SK-N-MC (cell line): ENCODE results near the gene PXN.
A peak's percentile ranks its signal among the peaks of the same experiment; 100 is the strongest.

Source experiments
- DNase-seq: peaks from one replicate; pipeline ENCODE4 v3.0.0-alpha.2; 2011; ENCODE audit warnings: low read depth, low spot score
- H3K27ac ChIP-seq: fragments of 200-600 bp; sonication (generic); 2 replicates; pipeline ENCODE4 v1.5.1; 2016; ENCODE audit warnings: mixed run types
- H3K36me3 ChIP-seq: fragments of 200-600 bp; sonication (generic); 2 replicates; pipeline ENCODE4 v1.6.1; 2017; ENCODE audit warnings: antibody characterized with exemption, low read length, mixed read lengths; ENCODE audit not compliant: insufficient read depth
- H3K4me3 ChIP-seq: fragments of 200-600 bp; sonication (generic); 2 replicates; pipeline ENCODE4 v1.5.1; 2016
- H3K9ac ChIP-seq: fragments of 200-600 bp; sonication (generic); 2 replicates; pipeline ENCODE4 v1.8.0; 2017; ENCODE audit warnings: mixed run types, mixed read lengths; ENCODE audit not compliant: insufficient read length
- H3K9me3 ChIP-seq: fragments of 200-600 bp; sonication (generic); 2 replicates; pipeline ENCODE4 v1.6.1; 2017; ENCODE audit warnings: low read depth, mild to moderate bottlenecking, antibody characterized with exemption, low read length, moderate library complexity, mixed read lengths
- EZH2 ChIP-seq: fragments of 200-600 bp; sonication (generic); IDR thresholded peaks from one replicate; pipeline ENCODE4 v1.6.1; 2017; ENCODE audit warnings: antibody characterized with exemption
- FOXP2 ChIP-seq: optimal IDR thresholded peaks from 2 replicates; pipeline ENCODE3; 2011; ENCODE audit warnings: mild to moderate bottlenecking, moderate library complexity; ENCODE audit not compliant: insufficient read depth; ENCODE audit errors: extremely low read length, control extremely low read depth
- POLR2AphosphoS5 ChIP-seq: IDR thresholded peaks from 2 replicates; pipeline ENCODE4 v1.6.1; 2012; ENCODE audit warnings: mild to moderate bottlenecking, low read depth, low read length, borderline replicate concordance

PXN gene

GRCh38 chr12:120264904-120265472 lies 542 bp downstream of the PXN start:
- no peak for DNase-seq
- peak overlapping the region; percentile 84 for H3K9ac ChIP-seq
- TF ChIP-seq EZH2 = no peak
- no peak for TF ChIP-seq POLR2AphosphoS5
- no peak for TF ChIP-seq FOXP2
- H3K9me3 ChIP-seq = no peaks in the 10 kb centered on the region
- H3K36me3 ChIP-seq = no peaks in the 10 kb centered on the region
- H3K4me3 ChIP-seq = peak overlapping the region; percentile 90
- H3K27ac ChIP-seq = no peak overlapping the region

GRCh38 chr12:120264086-120264903 lies 1.2 kb downstream of the PXN start:
- no peak for TF ChIP-seq EZH2
- peak overlapping the region; percentile 90 for H3K4me3 ChIP-seq
- no peak for DNase-seq
- no peaks in the 10 kb centered on the region for H3K36me3 ChIP-seq
- peak overlapping the region; percentile 84 for H3K9ac ChIP-seq
- no peak overlapping the region for H3K27ac ChIP-seq
- H3K9me3 ChIP-seq = no peaks in the 10 kb centered on the region

- no peak for DNase-seq
Observed at GRCh38 chr12:120263748-120264085, 1.8 kb downstream of the PXN start.

DNA sequence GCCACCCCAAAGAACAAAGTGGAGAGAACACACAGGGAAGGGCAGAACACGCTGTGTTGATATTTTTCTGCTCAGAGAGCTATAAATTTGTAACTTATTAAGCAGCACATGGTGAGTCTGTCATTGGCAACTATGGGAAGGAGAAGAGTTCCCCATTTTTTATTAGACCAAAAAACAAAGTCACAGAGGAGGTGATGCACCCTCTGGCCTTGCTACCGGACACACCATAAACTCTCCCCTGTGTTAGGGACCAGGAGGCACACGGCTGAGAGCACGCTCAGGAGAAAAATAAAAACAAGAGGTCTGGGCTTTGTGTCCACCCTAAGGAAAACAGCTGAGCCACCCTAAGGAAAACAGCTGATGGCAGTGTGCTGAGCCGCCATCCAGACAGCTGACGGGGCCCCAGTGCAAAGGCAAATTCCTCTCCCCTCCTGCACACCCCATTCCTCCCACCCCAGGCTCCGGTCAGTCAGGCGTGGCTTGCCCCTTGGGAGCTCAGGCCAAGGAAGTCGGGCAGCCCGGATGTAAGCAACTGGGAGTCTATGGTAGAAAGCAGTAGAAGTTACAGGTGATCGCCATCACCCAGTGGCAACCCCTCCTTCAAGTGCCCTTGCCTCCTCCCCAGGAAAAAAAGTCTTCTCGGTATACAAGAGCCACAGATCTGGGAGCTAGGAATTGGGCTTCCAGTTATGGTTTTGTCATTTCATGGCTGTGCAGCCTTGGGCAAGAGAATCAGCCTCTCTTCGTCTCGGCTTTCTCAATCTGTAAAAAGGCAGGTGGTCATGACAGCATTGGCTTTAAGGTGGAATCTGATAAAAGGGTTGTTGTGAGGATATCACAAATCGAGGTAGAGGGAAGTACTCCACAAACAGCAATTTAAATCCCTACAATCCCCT lies 2.4 kb downstream of the PXN start:
- Histone ChIP-seq H3K4me3 (no peak overlapping the region), H3K9ac (no peak overlapping the region)

More at GRCh38 chr12:120263748-120264085, 1.8 kb downstream of the PXN start:
- Histone ChIP-seq H3K4me3 (no peak overlapping the region; the same call in 1 of the 2 replicates), H3K9me3 (no peaks in the 10 kb centered on the region), H3K36me3 (no peaks in the 10 kb centered on the region), H3K27ac (no peak overlapping the region), H3K9ac (no peak overlapping the region)
- TF ChIP-seq POLR2AphosphoS5 (no peak), FOXP2 (no peak), EZH2 (no peak)

GRCh38 chr12:120261951-120262851 lies 3.3 kb downstream of the PXN start:
- no peak overlapping the region for H3K4me3 ChIP-seq
- H3K27ac ChIP-seq = no peak overlapping the region
- H3K9me3 ChIP-seq = no peaks in the 10 kb centered on the region
- H3K9ac ChIP-seq = no peak overlapping the region
- TF ChIP-seq EZH2 = no peak
- no peak for TF ChIP-seq FOXP2
- no peak for TF ChIP-seq POLR2AphosphoS5
- H3K36me3 ChIP-seq = no peaks in the 10 kb centered on the region
- DNase-seq = no peak

More for the DNA sequence above, 2.4 kb downstream of the PXN start:
- H3K27ac ChIP-seq = no peak overlapping the region
- H3K36me3 ChIP-seq = no peaks in the 10 kb centered on the region
- DNase-seq = no peak
- no peaks in the 10 kb centered on the region for H3K9me3 ChIP-seq
- TF ChIP-seq EZH2 (no peak), FOXP2 (no peak), POLR2AphosphoS5 (no peak)

DNA sequence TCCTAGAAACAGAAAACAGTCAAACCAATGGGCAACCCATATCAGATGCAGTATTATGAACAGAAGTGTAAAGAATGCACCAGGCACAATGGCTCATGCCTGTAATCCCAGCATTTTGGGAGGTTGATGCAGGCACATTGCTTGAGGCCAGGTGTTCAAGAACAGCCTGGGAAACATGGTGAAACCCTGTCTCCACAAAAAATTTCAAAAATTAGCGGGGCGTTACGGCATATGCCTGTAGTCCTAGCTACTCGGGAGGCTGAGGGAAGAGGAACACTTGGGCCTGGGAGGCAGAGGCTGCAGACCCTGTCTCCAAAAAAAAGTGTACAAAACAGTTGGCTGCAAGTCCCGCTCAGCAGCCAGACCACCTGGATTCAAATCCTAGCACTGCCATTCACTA lies 4.9 kb downstream of the PXN start:
- no peak overlapping the region for H3K9ac ChIP-seq
- H3K36me3 ChIP-seq = no peaks in the 10 kb centered on the region
- DNase-seq = no peak
- no peak overlapping the region for H3K27ac ChIP-seq
- H3K9me3 ChIP-seq = no peaks in the 10 kb centered on the region
- no peak overlapping the region for H3K4me3 ChIP-seq
- TF ChIP-seq EZH2 = no peak
- TF ChIP-seq FOXP2 = no peak
- TF ChIP-seq POLR2AphosphoS5 = no peak

DNA sequence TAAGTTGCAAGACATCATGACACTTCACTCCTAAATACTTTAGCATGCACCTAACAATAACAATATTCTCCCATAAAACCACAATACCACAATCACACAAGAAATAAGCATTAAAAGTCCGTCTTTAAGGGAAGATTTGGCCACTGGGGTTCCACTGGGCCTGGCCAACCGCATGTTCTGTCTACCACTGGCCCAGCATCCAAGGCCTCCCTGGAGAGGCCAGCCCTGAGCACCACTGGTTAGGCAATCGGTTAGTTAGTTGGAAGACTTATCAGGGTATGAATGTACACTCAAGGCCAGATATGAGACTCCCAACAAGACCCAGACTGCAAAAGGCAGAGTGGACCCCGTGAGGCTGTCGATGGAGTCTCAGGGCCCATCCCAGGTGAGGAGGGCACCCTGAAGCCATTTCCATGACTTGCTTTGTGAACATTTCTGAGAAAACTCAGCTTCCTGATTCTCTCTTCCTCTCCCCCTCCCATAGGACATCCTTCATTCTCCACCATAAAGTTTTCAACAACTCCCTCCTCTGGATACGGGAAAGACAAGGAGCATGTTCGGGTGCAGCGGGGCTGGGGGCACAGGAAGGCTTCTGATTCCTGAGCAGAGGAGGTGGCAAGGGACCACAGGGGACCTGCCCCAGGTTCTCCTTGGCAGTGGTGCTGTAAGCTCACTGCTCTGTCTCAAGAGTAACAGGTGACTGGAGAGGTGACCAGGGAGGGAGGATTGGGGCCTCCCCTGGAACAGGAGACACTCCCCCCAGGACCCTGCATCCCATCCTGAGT lies 5.9 kb downstream of the PXN start:
- H3K27ac ChIP-seq = no peak overlapping the region
- H3K9me3 ChIP-seq = no peaks in the 10 kb centered on the region
- H3K9ac ChIP-seq = no peak overlapping the region
- no peak for DNase-seq
- H3K4me3 ChIP-seq = no peak overlapping the region
- no peak for TF ChIP-seq EZH2
- no peak for TF ChIP-seq POLR2AphosphoS5
- no peak for TF ChIP-seq FOXP2
- no peaks in the 10 kb centered on the region; the same call in 1 of the 2 replicates for H3K36me3 ChIP-seq
